ENCODE results near the gene ETFBKMT.
"Not testable (repeated sequence)": the region's sequence is repeated elsewhere in the genome, so short reads cannot be mapped to it uniquely, and the experiment has no call there.

ETFBKMT gene

DNA sequence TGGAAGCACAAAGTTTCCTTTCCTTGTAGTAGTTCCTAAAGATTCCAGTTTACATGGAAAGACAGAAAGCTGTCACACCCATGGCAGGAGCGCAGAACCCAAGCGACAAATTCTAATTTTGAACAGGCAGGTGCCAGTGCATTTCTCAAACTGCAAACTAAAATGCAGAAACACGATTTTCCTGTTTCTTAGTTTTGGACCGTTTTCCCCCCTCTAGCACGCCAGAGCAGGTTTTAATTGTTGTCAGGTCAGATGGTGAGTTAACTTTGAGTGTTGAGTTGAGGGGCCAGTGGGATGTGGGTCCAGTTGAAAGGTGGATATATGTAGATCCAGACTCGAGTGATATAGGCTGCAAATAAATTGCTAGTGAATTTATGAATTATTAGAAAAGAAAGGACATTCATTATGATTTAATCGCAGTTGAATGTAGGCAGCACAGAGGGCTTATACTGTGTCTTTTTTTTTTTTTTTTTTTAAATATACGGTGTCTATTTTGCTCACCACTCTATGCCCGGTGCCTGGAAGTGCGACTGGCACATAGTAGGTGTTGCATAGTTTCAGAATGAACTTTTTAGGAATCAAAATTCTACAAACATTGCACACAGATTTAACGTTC, 909 bp upstream of the ETFBKMT start:
- DNase-seq = no peak

DNA sequence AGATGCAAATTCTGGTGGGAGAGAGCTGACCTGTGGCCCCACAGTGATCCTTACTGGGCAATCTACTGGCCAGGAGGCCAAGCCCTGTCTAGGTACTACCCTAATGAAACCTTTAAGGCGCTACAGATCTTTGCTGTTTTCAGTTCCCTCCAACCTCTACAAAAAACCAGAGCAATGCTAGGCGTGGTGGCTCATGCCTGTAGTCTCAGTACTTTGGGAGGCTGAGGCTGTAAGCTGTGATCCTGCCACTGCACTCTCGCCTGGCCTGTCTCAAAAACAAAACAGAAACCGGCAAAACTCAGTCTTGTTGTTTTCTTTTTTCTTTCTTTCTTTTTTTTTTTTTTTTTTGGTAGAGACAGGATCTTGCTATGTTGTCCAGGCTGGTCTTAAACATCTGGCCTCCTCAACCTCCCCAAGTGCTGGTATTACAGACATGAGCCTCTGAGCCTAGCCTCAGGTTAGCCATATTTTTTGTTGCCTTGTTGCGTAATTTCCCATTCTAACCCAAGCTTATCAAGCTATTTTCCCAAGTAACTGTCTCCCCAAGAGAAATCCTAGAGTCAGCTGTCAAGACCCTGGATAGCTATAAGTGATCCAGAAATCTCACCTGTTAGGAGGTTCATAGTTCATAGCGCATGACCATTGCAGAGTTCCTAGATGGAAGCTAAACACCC, 2.8 kb downstream of the ETFBKMT start:
- DNase-seq = no peak

DNA sequence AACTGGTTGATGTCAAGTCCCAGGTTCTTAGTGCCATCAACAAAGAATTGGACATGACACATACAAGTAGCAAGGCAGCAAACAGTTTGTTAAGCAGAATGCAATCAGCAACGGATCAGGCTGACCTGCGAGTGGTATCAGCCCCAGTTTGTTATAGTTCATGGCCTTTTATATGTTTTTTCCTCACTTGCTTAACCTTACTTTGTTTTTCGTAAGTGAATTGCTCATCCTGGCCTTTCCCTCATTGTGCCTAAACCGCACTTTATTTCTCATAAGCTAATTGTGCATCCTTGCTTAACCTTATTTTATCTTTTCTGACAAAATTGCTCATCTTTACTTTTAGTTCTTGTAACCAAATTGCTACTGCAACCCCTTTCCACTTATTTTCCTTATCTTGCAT, 4.1 kb downstream of the ETFBKMT start:
- DNase-seq = no peak

DNA sequence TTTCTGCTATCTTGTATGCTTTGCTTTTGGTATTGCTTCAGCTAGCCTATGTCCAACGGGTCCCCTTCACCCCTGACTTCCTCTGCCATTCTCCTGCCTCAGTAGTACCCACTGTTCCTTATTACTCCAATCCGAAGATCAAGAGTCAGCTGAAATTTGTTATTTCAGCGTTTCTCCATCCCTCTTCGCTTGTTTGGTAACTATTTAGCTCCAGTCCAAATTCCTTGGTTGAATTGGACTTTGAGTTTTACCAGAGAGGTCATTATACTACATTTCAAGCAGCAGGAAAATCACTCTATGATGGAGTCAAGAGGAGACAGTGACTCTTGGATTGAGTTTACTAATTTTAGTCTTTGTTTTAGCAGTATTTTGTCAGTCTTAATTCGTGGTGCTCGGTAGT, 4.5 kb downstream of the ETFBKMT start:
- DNase-seq = no peak

DNA sequence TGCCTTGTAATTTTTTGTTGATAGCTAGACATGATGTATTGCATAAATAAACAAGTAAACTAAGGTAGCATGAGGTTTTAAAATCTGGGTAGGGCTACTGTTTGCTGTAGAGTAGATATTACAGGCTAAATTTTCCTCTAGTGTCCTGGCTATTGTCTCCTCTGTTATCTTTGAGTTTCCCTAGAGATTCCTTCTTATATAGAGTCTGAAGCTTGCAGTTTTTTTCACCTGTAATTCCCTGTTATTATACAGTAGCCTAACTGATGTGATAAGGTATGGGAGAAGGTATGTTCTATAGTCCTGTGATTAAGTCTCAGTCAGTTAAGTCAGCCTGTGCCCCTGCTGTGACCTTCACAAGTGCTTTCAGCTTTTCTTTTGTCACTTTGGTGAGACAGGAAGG, 9.5 kb downstream of the ETFBKMT start:
- DNase-seq = no peak

DNA sequence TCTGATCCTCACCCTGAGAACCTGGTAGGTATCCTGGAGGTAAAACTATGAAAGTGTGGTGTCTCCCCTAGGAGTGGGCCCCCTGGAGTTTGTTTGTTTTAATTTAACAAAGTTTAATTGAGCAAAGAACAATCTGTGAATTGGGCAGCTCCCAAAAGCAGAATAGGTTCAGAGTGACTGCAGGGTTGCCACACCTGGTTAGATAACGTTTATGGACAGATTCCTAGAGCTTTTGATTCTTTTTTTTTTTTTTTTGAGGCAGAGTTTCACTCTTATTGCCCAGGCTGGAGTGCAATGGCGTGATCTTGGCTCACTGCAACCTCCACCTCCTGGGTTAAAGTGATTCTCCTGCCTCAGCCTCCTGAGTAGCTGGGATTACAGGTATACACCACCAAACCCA, 10.1 kb downstream of the ETFBKMT start:
- not testable (repeated sequence) for DNase-seq

DNA sequence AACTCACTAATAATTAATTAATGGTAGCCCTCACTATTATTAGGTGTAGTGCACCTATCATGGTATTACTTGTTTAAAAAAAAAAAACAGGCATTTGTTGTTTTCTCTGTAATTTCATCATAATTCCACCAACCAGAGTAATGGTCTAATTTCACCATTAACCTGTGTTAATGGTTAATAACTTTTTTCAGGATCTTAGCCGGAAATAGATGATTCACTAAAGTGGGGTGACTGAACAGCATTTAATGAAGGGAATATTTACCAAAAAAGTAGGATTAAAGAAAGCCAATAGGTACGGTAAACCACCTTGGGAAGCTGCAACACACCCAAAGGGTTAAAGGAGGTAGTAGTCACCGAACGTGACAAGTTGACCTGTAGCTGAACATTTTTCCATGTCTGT, 13.0 kb downstream of the ETFBKMT start:
- no peak for DNase-seq

DNA sequence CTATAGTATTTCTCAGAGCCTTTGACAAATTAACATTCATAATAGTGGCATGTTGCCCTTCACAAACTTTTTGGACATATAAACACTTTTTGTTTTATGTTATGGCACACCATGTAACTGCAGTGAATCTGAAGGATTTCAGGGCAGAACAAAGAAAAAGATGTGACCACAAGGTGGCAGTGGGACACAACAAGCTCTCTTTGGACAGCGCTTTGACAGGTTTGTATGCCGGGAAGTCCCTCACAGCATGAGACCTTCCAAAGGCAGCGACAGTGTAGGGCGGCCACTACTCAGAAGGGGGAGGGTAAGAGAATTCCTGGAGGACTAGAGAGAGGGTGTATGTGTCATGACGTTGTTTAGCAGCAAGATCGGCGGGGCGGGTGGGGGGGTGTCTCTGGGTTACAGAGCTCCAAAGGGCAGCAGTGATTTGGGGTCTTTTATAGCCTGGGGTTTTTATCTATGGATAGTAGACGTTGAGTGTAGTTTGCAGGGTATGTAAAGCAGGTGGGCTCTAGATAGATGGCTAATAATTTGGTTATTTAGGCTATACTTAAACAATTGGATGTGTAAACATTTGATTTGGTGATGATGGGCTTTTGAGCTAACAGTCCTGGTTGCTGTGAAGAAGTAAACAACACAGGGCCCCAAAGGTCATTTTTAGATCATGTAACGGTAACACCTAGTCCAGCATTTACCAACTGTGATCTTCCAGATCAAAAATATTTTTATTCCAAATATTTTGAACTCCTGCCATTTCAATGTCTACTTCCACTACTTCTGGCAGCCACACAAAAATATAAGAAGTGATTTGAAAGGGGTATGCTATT, 22.9 kb downstream of the ETFBKMT start:
- peak; percentile 60 for DNase-seq

DNA sequence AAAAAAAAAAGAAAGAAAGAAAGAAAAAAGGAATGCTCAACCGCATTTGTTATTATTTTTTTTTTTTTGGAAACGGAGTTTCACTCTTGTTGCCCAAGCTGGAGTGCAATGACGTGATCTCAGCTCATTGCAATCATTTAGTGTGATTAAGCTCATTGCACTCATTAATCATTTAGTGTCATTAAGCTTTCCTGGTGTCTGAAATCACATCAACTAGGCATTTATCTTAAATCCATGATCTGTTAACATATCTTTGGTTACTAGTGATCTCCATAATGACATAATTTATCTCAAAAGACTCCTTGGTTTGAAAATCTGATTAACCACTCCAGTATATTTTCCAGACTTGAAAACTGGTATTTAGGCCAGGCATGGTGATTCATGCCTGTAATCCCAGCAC, 26.3 kb downstream of the ETFBKMT start:
- DNase-seq = no peak

DNA sequence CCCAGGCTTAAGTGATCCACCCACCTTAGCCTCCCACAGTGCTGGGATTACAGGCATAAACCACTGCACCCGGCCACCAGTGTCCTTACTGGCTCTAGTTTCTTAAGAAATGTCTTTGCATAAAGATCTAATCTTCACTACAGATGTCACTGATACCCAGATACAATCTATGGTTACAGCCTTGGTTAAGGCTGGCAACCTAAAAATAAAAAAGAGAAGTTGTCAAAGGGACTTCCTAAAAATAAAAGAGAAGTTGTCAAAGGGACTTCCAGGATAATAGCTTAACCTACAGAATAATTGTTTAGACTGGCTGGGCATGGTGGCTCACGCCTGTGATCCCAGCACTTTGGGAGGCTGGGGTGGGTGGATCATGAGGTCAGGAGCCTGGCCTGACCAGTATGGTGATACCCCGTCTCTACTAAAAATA, 27.6 kb downstream of the ETFBKMT start:
- no peak for DNase-seq

DNA sequence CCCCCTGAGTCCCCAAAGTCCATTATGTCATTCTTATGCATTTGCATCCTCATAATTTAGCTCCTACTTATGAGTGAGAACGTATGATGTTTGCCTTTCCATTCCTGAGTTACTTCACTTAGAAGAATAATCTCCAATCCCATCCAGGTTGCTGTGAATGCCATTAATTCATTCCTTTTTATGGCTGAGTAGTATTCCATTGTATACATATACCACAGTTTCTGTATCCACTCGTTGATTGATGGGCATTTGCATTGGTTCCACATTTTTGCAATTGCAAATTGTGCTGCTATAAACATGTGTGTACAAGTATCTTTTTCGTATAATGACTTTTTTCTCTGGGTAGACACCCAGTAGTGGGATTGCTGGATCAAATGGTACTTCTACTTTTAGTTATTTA, 30.4 kb downstream of the ETFBKMT start:
- not testable (repeated sequence) for DNase-seq

DNA sequence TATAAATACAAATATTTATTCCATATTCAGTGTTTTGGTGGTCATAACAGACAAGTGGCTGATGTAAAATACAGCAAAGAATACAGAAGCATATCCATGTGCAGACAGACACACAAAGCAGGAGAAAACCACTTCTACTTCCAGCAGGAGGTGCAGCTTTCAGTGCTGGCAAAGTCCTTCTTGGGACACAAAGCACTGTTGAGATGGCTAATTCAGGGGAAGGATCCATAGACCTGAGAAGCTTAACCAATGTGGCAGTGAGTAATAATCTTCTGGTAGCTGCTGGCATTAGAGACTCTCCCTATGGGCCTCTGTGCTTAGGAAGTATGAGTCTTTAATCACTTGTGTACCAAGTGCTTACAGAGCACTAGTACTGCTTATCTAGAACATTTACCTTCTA, 42.6 kb downstream of the ETFBKMT start:
- DNase-seq = no peak

DNA sequence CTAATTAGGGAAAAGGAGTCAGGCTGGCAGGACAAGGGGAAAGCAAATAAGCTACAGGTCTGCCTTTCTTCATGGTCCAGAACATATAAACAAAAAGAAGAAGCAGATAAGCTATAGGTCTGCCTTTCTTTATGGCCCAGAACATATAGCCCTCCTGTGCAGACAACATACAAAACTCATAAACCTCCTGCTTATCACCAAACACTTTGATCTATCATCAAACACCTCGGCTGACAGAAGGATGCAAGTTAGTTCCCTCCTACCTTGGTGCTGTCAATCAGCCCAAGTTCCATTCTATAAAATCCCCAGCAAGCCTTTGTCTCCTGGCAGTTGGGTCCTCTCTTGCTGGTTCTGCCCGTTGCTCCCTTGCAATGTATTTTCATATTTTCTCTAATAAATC, 46.1 kb downstream of the ETFBKMT start:
- DNase-seq = no peak

DNA sequence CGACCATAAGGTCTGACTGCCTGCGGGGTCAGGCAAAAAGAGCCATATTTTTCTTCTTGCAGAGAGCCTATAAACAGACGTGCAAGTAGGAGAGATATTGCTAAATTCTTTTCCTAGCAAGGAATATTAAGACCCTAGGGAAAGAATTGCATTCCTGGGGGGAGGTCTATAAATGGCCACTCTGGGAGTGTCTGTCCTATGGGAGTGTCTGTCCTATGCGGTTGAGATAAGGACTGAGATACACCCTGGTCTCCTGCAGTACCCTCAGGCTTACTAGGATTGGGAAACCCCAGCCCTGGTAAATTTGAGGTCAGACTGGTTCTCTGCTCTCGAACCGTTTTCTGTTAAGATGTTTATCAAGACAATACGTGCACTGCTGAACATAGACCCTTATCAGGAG, 48.6 kb downstream of the ETFBKMT start:
- not testable (repeated sequence) for DNase-seq

DNA sequence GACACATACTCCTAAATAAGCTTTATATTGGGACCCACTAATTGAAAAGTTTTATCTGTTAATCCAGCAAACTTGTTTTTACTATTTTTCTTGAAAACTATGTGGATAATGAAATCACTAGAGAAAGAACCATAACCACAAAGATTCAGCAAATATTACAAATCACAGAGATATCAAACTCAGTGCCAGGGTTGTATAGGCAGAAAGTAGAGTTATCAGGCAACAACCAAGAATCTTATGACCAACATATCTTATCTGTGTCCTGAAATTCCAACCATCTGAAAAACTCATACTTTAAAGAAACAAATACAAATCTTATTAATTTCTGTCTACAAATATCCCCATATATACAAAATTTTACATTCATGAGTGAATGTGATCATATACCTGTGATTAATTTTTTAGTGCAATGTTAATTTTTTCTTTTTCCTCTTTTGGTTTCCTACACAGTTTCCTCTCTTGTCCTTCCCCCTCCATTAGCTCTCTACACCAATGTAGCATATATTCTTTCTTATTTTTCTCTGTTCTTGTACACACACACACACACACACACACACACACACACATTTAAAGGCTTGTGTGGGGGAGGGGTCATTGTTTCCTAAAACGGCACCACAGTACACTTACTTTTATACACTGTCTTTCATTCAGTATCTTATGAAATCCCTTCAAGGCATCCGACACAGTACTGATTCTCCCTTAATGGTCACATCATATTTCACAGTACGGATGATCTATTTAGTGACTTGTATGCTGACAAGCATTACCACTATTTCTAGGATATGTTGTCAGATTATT, 50.7 kb downstream of the ETFBKMT start:
- no peak for DNase-seq

DNA sequence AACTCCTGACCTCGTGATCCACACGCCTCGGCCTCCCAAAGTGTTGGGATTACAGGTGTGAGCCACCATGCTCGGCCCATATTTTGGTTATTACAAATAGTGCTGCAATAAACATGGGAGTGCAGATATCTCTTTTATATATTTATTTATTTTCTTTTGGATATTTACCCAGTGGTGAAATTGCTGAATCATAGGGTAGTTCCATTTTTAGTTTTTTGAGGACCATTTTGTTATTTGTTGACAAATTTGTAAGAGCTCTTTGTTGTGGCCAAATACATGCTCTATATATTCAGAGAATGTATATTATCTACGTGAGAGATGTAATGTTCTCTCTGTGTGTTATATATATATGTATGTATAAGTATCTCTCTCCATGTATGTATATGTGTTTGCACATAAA, 53.4 kb downstream of the ETFBKMT start:
- no peak for DNase-seq

DNA sequence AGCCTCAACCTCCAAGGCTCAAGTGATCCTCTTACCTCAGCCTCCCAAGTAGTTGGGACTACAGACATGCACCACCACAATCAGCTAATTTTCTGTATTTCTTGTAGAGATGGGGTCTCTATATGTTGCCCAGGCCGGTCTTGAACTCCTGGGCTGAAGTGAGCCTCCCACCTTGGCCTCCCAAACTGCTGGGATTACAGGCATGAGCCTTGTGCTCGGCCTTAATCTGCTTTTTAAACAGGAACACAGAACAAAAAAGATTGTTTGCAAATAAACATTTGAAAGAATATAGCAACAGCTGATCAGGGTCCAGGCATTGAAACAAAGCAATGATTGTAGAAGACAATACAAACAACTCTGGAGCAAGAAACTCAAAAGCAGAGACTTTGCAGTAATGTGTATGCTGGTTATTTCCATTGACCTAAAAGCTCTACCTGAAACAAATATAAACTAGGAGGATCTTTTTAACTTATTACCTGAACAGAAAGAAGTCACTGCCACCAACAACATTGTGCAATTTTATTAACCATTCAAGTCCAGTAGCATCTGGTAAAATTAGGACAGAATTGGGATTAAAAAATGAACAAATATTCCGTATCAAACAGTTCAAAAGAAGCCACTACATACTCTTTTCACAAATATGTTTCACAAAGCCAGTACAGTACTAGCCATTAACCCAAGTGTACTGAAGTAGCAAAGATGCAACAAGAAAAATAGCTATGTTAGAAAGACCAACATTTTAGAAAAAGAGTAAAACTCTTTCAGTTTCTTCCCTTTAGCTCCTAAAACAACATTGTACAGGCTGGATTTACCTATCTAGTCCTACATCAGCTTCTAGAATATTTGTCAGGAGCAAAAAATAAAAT, 55.2 kb downstream of the ETFBKMT start:
- DNase-seq = no peak

DNA sequence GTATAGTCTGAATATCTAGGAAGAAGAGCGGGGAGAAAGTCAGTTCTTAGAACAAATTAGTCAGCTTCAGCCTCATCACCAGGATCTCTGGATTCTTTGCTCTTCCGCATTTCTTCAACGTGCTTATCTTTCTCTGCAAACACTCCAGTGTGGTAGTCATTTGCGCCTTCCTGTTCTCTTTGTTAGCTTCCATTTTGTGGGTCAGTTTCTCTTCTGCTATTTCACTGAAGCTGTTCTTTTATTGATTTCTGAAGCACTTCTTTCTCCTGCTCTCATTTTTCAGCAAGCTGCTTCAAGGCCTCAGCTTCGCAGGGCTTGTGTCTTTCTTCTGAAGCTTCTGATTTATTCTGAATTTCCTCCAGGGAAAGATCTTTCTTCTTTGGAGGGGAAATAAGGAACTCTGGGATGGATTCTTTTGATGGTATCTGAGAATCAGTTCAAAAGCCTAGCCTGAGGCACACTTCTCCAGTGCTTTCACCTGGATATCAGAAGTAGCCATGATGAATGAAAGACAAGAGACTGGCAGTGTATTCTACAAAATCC, 55.9 kb downstream of the ETFBKMT start:
- no peak for DNase-seq

DNA sequence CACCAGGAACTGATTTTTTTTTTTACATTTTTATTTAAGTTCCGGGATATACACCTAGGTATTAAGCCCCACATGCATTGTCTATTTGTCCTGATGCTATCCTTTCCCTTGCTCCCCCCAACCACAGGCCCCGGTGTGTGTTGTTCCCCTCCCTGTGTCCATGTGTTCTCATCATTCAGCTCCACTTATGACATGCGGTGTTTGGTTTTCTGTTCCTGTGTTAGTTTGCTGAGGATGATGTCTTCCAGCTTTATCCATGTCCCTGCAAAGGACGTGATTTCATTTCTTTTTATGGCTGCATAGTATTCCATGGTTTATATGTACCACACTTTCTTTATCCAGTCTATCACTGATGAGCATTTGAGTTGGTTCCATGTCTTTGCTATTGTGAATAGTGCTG, 57.5 kb downstream of the ETFBKMT start:
- not testable (repeated sequence) for DNase-seq

DNA sequence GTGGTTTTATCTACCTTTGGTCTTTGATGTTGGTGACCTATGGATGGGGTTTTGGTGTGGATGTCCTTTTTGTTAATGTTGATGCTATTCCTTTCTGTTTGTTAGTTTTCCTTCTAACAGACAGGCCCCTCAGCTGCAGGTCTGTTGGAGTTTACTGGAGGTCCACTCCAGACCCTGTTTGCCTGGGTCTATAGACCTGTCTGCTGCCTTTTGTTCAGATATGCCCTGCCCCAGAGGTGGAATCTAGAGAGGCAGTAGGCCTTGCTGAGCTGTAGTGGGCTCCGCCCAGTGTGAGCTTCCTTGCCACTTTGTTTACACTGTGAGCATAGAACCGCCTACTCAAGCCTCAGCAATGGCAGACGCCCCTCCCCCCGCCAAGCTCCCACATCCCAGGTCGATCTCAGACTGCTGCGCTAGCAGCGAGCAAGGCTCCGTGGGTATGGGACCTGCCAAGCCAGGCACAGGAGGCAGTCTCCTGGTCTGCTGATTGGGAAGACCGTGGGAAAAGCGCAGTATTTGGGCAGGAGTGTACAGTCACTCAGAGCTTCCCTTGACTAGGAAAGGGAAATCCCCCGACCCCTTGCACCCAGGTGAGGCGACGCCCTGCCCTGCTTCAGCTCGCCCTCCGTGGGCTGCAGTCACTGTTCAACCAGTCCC, 59.2 kb downstream of the ETFBKMT start:
- not testable (repeated sequence) for DNase-seq

DNA sequence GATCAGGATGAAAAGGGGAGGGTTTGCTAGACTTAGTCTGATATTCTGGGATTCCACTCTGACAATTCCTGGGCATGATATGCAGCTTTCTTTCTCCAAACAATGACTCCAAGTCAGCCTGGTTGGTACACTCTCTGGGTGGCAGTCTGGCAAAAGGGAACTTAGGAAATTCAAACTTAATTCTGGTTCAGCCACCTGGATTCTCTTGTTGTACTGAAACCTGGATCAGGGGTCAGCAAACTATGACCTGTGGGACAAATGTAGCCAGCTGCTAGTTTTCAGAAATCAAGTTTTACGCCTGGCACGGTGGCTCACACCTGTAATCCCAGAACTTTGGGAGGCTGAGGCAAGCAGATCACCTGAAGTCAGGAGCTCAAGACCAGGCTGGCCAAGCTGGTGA, 63.1 kb downstream of the ETFBKMT start:
- no peak for DNase-seq

Data from activated CD4-positive, alpha-beta T cell treated with anti-CD3 and anti-CD28 coated beads, Interleukin-2, amount 50 U/mL, for 4 hours (primary cell).